HG03571 (cell line): ENCODE data around the gene ATP8B1.
"Not testable (repeated sequence)": the region's sequence is repeated elsewhere in the genome, so short reads cannot be mapped to it uniquely, and the experiment has no call there.

Source experiments
- ATAC-seq: cut with Tn5 transposase; IDR thresholded peaks from one replicate; pipeline ENCODE4 v1.9.1; 2021; ENCODE audit not compliant: unreplicated experiment

ATP8B1 gene

DNA sequence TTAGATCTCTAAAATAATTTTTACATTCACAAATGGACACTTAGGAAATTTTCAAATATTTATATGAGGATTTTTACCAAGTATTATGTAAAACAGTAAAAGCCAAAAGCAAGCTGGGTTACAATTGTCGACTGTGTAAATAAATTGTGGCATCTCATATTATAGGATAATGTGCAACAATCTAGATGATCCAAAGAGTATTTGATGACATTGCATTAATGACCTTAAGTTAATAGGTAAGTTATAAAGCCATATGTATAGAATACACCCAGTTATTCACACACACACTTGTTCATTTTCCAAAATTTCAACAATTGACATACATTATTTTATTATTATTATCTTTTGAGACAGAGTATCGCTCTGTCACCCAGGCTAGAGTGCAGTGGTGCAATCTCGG, 69.3 kb downstream of the ATP8B1 start:
- no peak for ATAC-seq

DNA sequence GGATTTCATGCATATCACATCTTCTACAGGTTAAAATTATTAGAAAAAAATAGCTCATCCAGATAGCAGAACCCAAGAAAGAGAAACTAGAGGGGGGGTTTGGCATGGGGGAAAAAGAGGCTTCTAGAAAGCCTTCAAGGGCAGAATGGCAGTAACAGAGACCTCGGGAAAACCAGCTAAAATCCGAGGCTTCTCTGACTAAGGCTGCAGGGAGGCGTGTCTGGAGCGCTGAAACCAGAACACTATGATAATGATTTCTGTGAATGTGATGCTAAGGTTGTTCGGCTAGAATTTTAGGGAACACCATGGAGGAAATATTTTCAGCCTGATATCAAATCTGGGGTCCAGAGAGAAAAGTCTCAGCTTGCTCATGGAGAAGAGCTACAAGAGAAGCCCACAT, 73.0 kb downstream of the ATP8B1 start:
- no peak for ATAC-seq

DNA sequence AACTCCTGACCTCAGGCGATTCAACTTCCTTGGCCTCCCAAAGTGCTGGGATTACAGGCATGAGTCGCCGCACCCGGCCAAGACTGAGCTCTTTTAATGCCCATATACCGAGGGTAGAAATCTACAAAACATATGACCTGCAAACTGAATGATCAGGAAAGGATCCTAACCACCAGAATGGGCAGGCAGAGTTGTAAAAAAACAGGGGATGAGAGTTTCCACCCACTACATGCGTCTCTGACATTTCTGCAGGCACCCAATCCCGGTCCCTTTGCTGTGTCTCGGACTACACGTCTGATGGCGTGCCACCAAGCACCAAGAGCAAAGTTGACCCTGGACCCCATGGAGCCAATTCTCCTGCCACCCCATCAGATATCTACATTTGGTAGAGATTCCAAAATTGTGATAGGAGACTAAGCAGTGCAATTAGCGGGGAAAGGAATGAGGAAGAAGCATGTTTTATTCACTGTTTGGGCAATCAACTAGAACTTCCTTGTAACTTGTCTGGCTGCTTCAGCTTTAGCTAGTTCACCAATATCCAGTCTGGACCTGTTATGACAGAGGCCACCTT, 74.1 kb downstream of the ATP8B1 start:
- no peak for ATAC-seq

DNA sequence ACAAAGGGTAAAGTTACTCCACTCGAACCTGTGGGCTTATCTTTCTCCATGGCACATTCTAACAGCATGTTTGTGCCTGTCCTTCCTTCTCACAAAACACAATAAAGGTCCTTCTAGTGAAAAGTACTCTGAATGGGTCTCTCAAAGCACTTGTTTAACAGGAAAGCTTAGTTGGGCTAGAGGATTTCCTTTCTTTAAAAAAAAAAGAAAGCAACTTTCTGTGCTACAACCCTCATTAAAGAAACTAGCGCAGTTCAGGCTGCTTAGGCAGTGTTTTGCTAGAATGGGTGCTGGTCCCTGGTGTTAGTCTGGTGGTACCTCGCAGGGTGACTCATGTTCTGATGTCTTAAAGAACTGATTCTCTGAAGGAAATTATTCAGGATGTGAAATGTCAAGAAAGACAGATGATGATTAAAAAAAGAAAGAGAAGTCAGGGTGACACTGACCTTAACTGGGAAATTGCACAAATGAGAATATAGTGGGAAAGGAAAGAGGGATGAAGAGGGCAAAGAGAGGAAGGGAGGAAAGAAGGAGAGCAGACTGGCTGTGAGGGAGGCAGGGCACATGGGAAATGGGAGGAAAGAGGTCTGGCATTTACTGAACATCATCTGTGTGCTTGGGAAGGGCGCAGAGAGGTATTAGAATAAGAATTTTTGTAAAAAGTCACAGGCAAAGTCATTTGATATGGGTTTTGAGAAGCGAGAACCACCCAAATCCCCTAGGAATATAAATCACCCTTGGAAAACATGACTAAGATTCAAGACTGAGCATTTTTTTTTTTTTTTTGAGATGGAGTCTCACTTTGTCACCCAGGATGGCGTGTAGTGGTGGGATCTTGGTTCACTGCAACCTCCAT, 74.9 kb downstream of the ATP8B1 start:
- ATAC-seq: no peak

DNA sequence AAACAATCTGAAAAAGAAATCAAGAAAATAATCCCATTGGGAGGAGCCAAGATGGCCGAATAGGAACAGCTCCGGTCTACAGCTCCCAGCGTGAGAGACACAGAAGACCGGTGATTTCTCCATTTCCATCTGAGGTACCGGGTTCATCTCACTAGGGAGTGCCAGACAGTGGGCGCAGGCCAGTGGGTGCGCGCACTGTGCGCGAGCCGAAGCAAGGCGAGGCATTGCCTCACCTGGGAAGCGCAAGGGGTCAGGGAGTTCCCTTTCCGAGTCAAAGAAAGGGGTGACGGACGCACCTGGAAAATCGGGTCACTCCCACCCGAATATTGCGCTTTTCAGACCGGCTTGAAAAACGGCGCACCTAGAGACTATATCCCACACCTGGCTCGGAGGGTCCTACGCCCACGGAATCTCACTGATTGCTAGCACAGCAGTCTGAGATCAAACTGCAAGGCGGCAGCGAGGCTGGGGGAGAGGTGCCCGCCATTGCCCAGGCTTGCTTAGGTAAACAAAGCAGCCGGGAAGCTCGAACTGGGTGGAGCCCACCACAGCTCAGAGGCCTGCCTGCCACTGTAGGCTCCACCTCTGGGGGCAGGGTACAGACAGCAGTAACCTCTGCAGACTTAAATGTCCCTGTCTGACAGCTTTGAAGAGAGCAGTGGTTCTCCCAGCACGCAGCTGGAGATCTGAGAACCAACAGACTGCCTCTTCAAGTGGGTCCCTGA, 83.7 kb downstream of the ATP8B1 start:
- not testable (repeated sequence) for ATAC-seq

DNA sequence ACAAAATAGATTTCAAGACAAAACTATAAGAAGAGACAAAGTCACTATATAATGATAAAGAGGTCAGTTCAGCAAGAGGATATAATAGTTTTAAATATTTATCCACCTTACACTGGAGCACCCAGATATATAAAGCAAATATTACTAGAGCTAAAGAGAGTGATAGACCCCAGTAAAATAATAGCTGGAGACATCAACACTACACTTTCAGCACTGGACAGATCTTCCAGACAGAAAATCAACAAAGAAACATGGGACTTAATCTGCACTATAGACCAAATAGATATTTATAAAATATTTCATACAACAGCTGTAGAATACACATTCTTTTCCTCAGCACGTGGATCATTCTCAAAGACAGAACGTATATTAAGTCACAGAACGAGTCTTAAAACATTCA, 86.6 kb downstream of the ATP8B1 start:
- ATAC-seq: no peak

DNA sequence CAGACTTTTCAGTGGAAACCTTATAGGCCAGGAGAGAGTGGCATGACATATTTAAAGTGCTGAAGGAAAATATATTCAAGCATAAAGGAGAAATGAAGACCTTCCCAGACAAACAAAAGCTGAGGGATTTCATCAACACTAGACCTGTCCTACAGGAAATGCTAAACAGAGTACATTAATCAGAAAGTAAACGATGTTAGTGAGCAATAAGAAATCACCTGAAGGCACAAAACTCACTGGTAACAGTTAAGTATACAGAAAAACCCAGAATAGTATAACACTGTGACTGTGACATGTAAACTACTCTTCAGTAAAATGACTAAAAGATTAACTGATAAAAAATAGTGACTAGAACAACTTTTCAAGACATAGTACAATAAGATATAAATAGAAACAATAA, 87.4 kb downstream of the ATP8B1 start:
- ATAC-seq: no peak

DNA sequence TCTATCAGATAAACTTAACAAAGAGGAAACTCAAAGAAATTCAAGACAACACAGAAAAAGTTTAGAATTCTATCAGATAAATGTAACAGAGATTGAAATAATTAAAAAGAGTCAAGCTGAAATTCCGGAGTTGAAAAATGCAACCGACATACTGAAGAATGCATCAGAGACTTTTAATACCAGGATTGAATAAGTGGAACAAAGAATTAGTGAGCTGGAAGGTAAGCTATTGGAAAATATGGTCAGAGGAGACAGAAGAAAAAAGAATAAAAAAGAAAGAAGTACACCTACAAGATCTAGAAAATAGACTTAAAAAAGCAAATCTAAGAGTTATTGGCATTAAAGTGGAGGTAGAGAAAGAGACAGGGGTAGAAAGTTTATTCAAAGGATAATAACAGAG, 88.0 kb downstream of the ATP8B1 start:
- no peak for ATAC-seq

DNA sequence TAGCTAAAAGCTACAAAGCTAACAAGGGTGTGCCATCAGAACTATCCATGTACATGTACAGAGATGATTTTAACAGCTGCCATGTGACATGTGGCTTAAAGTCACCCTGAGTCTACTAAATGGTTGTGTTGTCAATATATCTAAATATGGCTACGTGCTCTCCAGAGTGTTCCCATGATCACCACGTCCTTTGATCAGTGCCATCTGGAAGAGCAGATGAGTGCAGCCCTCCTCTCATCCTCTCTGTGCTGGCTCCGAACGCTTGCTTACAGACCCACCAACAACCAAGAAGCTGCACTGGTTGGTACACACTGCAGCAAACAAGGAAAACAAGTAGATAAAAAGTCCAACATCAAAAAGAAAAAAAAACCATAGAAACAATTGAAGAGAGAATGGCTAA, 92.9 kb downstream of the ATP8B1 start:
- no peak for ATAC-seq

DNA sequence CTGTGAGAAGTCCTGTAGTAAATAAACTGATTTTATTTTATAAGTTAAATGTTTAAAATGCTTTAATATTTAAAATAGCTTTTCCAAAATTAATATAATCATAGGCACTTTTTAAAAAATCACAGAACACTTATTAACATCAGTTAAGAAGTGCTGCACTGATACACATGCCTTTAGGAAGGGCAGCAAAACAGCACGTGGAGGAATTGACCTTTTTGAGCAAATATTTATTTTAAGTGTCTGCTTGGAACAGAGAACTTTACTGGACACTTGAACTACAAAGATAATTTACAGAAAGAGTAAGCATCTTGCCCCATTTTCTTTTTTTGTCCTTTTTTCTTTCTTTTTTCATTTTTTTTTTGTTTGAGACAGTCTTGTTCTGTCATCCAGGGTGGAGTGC, 93.8 kb downstream of the ATP8B1 start:
- ATAC-seq: no peak

DNA sequence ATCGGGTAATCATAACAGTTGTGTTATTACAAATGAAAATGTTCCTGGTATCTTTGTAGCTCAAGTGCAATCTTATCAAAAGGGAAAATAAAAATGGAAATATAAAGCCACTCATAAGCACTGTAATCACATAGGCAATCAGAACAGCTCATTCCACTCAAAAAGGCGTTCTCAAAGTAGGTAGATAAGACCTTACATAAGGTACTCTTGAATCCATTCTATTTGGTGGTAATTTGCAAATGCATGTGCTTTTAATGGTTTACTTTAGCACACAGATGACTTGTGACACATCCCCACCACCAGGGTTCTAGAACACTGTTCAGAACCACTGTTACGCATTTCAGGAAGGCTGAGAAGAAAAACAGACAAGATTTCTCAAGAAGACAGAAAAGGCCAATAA, 94.8 kb downstream of the ATP8B1 start:
- ATAC-seq: no peak

DNA sequence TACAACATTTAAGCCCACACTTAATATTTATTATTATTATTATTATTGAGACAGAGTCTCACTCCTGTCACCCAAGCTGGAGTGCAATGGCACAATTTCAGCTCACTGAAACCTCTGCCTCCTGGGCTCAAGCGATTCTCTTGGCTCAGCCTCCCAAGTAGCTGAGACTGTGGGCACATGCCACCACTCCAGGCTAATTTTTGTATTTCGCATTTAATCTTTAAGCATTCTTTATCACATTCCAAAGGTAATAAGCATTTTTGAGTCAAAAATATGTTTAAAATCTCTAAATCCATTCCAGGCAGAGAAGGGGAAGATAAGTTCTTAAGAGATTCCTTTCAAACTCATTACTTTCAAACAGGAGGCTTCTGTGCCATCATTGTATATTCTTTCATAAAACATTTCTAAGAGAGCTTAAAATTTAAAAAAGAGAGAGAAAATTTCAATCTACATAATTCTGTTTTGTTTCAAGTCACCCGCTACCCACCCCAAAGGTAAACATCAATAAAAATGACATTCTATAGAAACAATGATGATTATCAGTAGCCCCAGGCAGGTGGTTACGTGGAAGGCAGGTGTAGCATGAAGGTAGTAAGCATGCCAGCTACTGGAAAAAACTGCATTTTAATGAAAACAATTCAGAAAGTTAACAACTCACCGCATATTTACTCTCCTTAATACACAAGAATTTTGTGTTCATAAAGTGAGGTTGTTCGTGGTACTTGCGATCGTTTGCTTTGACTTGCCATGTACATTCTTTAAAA, 97.1 kb downstream of the ATP8B1 start:
- no peak for ATAC-seq

DNA sequence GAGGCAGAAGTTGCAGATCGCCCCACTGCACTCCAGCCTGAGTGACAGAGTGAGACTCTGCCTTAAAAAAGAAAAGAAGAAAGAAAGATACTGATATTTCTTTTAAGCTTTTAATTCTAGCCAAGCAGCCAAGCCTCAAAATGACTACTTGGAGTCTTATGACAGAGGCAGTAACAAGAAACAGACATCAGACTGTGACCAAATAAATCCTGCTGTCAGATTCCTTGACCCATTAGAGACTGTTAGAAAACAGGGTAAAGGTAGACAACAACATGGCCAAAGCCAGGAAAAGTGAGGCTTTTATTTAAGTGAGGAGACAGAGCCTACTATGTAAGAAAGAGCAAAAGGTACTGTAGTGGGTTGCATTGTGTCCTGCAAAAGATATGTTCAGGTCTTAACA, 98.1 kb downstream of the ATP8B1 start:
- ATAC-seq: no peak

DNA sequence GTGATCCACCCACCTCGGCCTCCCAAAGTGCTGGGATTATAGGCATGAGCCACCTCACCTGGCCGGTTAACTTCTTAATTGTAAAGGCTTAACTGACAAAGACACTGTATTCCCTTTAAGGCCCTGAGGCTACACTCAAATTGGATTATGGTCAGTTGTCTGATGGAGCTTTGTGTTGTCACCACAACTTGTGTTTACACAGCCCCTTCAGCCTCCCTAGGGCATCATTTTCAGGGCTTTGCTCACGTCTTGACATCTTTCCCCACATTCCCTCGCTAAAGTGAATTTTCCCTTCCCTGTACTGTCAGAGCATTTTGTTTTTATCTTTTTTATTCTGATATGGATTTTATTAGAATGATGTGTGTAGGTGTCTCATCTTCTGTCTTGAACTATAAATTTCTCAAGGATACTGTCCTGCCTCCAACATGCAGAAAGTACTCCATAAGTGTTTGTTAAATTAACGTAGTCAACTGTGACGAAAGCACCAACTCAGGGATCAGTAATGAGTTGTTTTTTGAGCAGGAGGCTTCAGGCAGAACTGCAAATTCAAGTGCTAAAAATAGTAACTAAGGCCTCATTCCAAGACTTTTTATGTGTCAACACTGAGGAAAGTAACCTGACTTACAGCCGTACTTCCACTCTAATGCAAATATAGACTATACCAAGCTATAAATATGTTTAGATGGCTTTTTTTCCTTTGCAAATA, 104.4 kb downstream of the ATP8B1 start:
- no peak for ATAC-seq

DNA sequence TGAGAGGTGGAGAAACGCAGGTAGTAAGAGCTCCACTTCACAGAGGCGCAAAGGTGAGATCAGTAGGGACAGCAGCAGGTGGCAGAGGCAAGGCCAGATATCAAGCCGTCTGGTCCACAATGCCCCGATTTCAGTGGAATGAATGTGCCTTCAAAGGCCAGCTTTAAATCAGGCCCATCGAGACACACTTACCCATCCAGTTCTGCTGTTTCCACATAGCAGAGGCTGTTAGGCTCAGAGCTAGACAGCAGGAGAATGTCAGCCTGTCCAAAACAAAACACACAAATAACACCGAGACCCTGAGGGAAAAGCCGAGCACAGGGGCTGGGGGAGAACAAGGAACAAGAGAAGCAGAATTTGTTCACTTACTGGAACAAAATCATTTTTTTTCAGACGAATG, 105.7 kb downstream of the ATP8B1 start:
- no peak for ATAC-seq

DNA sequence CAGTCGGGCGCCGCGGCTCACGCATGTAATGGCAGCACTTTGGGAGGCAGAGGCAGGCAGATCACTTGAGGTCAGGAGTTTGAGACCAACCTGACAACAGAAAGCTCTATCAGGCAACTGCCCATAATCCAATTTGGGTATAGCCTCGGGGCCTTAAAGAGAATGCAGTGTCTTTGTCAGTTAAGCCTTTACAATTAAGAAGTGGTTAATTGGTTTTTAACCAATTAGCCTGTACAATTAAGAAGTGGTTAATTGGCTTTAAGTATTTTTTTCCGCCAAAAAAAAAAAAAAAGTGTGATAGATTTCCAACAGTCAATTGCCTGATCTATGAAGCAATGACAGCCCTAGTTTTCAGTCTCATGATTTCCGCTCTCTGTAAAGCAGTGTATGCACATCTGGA, 106.8 kb downstream of the ATP8B1 start:
- ATAC-seq: no peak

DNA sequence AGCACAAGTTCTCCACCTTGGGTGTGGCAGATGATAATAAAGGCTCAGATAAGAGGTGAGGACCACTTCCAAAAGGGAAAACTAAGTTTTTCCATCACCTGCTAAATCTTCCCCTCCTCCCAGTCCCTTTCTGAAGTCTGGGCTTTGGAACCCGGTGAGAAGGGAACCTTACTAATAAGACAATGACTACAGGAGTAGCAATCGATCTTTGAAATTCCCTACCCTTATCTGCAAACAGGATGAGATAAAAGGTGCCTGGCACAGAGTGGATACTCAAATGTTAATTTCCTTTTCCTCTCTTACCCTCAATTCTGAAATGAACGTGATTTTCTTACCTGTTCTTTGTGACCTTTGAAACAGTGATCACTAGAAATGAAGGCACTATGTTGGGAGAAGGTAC, 111.8 kb downstream of the ATP8B1 start:
- ATAC-seq: no peak

DNA sequence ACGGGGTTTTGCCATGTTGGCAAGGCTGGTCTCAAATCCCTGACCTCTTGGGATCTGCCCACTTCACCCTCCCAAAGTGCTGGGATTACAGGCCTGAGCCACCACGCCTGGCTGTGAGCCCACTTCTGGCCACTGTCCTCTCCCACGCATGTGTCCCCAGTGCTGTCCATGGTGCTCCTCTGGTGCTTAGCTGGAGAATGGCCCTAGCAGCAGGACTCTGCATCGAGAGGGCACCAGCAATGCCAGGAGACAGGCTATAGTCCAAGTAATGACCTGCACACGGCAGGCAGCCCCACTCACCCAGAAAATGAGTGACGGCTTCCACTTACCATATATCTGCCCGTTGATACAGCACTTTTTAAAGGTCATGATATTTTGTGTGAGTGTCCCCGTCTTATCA, 115.1 kb downstream of the ATP8B1 start:
- ATAC-seq: no peak

DNA sequence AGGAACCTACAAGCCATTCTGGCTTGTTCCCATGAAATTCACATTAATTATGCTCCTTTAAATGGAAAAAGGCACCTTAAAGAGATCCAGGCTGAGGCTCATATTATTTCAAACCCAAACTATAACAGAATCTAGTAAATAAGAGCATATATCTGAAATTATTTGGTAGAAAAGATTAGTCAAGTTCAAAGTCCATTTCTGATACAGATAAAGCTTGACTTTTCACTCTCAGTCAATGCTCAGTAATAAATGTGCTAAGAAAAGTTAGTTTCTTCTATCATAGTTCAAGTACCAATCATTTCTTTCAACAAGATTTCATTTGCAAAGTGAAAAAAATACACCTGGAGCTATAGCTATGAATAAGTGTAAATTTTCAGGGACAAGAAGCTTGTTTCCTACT, 119.6 kb downstream of the ATP8B1 start:
- no peak for ATAC-seq

DNA sequence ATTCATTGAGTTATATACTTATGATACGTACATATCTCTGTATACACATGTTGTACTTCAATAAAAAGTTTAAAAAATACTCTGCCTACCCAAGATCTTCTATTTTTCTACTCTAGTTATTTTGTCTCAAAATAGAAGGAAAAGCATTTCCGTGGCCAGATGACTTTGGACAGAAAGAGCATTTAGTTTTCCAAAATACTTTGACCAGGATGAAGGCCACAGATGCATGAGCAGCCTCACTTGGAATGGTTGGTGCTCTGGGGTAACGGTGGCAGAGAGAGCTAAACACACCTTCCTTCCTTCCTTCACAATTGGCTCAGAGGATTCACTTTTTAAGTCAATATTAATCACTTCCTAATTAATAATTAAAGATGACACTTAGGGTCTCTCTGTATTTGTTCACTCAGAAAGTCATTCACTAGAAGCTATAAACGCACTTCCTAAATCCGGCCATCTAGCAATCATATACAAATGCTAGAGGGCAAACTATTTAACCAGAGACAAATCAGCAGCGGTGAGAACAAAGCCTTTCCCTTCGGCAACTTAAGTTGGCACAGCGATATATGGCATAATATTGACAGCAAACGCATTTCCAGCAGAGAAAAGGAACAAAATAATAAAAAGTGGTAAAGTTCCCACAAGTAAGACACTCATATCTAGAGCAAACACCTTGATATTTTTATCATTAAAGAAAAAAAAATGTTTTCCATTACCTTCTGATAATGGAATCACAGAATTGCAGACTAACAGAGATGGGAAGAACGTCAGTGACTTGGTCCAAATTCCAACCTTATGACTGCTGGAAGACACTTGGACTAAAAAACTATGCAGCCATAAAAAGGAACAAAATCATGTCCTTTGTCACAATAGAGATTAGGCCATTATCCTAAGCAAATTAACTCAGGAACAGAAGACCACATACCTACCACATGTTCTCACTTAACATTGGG, 125.6 kb downstream of the ATP8B1 start:
- no peak for ATAC-seq
